MV-4-11 (cell line): ENCODE measurements around the gene ASCC1.
"Not testable (repeated sequence)": the region's sequence is repeated elsewhere in the genome, so short reads cannot be mapped to it uniquely, and the experiment has no call there.

Source experiments
- DNase-seq: peaks from one replicate; lab custom pipeline; 2025; lab: John Stamatoyannopoulos, UW

ASCC1 gene

DNA sequence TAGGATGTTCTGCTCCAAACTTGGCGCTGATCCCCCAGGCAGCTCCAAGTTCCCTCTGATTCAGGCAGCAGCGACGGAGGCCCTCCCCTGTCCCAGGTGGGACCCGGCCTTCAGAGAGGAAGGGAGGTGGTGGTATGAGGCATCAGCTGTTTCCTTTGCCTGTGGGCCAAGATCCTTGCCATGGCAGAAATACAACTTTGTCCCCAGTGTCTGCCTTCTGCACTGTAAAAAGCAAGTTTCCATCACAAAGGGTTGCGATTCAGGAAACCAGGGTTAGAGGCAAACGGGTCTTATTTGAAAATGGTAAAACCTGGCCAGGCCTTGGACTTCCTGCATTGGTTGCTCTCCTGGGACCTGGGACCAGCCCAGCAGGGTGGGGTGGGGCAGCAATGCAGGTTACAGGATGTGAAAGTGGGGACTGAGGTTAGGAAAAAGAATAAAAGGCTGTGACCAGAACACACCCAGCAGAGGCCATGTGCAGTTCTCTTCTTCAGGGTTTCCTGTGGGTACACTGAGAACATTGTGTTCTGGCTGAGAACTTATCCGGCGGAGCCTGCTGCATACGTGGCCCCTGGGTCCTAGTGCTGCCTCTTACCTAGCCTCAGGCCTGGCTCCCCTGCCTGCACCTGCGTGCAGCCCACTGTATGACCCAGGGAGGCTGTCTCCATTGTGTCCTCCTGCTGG, 32.5 kb upstream of the ASCC1 start:
- peak; percentile 80 for DNase-seq

DNA sequence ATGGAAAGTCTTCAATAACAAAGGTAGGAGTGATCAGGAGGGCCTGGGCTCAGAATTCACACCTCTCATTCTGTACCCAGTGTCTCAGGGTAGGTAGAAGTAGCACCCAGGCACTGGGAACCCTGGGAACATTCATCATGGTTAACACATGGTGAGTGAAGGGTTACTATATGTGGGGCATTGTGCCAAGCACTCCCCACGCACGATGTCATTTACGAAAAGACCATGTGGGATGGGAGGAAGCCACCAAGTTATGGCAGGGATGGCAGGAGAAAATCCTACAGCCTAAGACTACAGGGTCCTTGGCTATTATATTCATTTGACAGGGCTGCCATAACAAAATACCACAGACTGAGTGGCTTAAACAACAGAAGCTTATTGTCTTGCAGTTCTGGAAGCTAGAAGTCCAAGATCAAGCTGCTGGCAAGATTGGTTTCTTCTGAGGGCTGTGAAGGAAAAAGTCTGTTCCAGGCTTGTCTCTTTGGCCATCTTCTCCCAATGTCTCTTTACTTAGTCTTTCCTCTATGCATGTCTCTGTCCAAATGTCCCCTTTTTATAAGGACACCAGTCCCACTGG, 30.0 kb upstream of the ASCC1 start:
- DNase-seq: no peak

DNA sequence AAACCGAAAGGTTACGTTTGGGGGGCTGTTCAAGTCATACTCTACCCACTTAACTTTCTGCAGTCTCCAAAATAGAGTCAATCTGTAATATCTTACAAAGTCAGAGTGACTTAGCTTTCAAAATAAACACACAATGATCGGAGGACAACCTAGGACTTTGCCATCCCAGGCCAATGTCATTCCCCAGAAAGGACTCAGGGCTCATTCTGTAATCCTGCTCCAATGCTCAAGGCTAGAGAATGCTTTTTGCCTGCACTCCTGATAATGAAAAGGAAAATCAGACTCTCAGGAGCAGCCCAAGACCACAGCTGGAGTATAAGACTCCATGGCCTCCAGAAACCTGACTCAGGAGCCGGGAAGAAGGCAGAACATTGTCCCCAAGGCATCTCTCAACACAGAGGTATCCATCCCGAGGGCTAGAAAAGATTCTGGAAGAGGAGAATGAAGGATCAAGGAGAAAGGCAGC, 28.5 kb upstream of the ASCC1 start:
- no peak for DNase-seq

DNA sequence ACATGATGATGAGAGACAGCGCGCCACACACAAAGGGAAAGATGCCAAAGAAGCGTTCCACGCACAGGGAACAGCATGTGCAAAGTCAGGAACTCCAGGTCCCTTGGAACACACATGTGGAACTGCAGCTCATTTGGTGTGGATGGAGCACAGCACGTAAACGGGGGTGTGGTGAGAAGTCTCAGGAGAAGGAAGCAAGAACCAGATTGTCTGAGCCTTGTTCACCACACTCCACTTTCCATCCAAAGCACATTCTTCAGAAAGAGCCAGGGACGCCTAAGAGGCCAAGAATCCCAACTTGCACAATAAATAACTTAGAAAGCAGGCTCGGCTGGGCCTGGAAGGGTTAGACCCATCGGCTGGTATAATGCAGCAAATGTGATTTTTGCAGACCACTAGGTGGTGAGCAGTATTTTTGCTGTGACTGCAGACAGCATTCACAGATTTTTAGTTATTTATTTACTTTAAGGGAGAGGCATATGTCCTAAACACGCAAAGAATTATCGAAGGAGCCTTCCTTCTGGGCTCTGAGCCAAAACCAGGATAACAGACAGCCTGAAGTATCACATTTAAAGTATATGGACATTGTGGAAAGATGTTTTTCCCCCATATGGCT, 27.9 kb upstream of the ASCC1 start:
- no peak for DNase-seq

DNA sequence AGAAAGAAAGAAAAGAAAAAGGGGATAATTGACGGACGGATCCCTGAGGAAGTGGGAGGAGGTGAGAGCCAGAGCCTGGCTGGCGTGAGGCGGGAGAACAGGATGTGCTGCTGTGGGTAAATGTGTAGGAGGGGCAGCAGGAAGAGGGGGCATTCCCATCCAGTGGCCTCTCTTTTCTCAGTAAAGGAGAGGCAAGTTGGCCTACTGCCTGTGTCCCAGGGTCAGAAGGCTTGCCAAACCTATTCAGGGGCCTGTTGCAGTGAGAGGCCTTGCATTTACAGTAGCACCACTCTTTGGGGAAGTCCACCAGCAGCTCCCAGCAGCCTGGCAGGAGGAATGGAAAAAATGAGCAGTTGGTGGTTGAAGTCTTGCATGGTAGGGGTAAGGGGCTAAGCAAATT, 26.6 kb upstream of the ASCC1 start:
- DNase-seq: peak; percentile 74

DNA sequence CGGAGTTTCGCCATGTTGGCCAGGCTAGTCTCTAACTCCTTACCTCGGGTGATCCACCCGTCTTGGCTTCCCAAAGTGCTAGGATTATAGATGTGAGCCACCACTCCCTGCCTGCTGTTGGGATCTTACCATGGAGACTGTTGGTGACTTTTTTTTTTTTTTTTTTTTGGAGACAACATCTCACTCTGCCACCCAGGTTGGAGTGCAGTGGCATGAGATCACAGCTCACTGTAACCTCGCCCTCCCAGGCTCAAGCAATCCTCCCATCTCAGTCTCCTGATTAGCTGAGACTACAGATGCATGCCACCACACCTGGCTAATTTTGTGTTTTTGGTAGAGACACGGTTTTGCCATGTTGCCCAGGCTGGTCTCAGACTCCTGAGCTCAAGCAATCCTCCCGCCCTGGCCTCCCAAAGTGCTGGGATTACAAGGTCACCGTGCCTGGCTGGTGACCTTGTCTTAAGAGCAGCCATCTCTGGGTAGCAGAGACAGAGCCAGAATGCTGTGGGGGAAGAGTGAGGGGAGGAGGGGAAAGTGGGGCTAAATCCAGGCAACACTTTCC, 25.7 kb upstream of the ASCC1 start:
- DNase-seq: no peak

DNA sequence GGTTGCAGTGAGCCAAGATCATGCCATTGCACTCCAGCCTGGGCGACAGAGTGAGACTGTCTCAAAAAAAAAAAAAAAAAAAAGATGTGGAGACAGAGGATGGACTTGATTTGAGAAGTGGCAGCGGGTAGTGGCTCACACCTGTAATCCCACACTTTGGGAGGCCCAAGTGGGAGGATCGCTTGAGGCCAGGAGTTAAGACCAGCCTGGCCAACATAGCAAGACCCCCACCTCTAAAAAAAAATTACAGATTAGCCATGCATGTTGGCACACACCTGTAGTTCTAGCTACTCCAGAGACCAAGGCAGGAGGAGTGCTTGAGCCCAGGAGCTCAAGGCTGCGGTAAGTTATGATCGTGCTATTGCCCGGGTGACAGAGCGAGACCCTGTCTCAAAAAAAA, 24.3 kb upstream of the ASCC1 start:
- DNase-seq: no peak

DNA sequence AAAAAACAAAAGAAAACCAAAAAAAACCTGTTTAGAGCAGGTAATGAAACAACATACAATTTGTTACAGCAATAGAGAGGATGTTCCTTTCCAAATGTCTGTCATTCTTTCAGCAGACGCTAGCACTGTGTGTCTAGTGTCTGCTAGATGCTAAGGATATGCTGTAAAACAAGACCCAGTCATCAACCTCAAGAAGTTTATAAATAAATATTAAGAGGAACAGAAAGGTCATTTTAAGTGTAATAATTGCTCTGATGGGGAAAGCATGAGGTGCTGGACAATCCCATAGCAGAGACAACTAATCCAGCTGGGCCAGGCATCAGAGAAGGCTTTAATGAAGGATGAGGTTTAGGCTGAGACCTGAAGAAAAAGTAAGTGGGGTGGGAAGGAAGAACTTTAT, 23.3 kb upstream of the ASCC1 start:
- DNase-seq: peak; percentile 73

DNA sequence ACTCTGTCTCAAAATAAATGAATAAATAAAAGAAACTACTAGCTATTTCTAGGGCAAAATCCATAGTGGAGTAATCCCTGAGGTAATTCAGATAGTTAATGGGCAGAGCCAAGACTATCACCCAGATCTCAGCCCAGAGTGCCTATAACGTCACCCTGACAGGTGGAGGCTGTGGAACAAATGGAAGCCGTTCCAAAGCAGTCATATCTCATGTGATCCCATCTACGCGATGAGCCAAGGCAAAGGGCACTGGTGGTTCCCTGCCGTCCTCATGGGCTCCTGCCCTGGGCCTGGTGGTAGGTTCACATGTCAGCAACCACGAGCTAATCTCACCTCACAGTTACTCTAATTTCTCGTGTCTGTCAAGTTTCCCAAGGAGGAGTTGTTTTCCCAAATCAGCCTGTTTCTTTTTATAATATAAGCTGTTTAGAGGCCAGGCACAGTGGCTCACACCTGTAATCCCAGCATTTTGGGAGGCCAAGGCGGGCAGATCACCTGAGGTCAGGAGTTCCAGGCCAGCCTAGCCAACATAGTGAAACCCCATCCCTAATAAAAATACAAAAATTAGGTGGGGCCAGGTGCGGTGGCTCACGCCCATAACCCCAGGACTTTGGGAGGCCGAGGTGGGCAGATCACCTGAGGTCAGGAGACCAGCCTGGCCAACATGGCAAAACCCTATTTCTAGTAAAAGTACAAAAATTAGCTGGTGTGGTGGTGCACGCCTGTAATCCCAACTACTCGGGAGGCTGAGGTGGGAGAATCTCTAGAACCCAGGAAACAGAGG, 22.5 kb upstream of the ASCC1 start:
- no peak for DNase-seq

DNA sequence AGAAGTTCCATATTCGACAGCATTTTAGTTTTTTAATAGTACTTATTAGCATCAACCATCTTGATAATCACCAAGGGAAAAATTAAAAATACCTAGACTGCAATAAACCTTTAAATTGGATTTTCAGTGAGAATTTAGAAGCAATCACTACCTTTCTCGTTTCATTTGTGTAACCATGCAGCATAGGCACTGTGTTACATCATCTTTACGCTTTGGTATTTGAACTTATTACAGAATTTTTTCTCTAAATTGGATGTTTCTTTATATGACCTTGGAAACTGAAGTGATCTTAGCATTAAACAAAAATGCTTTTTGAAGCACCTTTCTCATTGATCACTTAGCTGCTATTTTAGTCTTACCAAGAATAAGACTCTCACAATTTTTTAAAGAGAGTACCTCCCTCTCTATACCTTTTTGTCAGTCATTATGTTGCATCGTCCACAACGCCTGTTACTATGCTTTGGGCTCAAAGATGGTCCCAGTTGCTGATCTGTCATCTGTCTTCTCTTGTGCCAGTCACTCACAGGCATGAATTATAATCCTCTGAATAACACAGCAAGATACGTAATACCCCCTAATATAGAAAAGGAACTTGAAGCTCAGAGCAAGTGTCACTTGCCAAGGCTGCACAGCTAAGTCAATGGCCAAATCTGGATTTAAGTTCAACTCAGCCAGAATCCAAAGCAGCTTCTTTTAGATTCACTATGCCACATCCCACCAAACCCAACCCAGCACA, 19.6 kb upstream of the ASCC1 start:
- no peak for DNase-seq

DNA sequence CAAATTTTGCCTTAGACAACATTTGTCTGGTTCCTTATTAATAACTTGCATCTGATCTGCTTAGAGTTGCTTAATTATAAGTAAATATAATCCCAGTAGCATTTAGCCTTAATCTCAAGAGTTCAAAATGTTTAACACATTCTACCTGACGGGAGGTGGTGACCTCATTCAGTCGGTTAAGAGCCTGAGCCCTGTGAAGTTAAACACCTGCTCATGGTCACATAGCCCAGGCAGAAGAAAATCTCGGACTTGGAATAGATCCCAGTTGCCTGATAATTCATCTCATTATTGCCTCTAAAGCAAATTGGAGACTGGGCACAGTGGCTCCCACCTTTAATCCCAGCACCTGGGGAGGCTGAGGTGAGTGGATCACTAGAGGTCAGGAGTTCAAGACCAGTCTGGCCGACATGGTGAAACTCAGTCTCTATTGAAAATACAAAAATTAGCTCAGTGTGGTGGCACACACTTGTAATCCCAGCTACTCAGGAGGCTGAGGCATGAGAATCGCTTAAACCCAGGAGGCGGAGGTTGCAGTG, 18.6 kb upstream of the ASCC1 start:
- DNase-seq: no peak

DNA sequence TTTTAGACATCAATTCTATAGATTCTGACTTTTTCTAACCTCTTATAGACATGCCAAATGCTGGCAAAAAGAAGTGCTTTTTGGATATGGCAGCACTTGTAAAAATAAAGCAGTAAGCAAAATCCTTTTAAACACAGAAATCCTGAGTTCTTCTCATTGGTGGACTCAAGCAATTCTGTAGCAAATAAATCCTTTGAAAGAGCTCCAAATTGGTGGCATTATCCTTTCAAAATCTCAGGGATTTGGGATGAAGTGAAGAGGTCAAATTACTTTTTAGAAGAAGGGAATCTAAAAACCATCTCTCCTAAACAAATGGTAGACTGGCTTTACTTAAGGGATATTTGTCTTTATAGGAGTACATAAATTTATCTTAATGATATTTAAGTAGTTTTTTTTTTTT, 17.5 kb upstream of the ASCC1 start:
- DNase-seq: no peak

DNA sequence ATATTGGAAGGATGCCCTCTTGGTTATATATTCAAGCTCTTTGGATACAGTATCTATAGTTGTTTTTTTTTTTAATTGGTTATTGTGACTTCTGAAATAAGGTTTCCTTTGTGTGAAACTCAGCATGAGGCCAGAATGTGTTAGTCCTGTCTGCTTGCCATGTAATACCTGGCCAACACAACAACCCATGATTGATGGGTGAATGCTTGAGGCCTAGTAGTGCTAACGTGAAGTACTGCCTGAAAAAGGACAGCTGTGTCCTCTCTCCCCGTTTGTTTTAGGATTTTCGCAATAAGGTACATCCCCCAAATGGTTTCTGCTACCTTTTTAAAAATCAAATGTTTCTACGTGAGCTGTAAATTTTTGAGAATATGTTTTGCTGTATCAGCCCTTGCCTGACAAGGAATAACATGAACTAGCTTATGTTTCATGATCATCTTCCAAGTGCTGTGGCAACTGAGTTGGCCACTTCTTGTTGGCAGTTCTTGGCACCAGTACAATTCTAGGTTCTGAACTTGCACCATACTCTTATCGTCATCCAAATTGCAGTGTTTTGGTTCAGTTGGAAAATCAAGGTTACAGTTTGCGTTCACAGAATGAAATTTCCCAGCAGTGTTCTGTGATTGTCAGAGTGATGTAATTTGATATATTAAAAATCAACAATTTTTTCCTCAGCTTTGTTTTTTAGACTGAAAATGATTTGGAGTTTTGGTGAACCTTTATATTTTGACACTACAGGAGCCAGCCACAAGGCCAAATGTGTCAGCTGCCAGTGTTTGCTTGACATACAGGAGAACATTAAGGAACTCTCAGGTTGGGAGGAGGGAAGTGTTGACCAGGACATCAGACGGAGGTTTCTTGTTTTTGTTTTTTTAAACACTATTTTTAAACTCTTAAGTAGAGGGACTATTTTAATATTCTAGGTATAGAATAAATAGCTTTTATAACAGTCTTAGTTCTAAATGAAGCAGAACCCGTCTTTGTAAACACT, 13.5 kb upstream of the ASCC1 start:
- DNase-seq: no peak

DNA sequence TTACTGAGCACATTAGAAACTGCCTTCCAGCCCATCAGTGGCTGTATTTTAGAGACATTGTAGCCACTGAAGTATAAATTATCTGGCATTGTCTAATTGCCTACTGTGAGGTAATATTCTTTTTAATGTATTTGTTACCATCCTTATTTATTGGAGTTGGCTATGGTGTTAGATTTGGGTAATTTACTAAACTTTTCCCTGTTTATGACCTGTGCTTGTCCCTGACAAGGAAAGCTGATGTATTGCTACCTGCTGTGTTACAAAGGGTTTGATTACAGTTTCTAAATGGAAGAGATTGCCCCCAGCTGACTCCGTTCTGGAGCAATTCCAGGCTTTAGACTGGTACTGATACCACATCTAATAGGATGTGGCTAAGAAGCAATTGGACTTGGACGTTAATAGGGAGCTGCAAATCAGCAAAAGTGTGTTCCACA, 12.3 kb upstream of the ASCC1 start:
- DNase-seq: no peak

DNA sequence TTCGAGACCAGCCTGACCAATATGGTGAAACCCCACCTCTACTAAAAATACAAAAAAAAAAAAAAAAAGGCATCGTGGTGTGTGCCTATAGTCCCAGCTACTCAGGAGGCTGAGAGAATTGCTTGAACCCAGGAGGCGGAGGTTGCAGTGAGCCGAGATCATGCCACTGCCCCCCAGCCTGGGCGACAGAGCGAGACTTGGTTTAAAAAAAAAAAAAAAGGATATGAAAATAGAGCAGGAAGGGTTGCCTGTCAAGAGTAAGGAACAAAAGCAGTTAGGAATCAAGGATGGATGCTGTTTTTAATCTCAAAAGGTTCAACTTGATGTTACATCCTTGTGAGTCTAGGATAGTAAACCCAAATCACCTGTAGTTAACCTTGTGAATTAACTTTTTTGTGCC, 11.8 kb upstream of the ASCC1 start:
- DNase-seq: no peak

DNA sequence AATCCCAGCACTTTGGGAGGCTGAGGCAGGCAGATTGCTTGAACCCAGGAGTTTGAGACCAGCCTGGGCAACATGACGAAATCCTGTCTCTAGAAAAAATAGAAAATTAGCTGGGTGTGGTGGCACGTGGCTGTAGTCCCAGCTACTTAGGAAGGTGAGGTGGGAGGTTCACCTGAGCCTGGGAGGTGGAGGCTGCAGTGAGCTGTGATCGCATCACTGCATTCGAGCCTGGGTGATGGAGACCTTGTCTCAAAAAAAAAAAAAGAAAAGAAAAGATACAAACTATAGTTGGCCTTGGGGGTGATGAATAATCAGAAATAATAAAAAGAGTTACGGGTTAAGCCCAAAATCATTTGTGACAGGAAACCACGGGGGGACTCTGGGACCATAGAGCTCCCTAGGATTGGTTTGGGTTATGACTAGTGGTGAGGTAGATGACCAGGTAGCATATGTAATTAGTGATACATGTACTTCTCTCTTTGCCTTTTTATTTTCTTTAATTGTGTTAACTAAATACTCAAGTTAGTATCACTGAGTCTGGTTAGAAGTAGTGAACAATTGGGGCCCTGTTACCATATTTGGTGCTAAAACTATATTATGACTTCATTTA, 10.4 kb upstream of the ASCC1 start:
- no peak for DNase-seq

DNA sequence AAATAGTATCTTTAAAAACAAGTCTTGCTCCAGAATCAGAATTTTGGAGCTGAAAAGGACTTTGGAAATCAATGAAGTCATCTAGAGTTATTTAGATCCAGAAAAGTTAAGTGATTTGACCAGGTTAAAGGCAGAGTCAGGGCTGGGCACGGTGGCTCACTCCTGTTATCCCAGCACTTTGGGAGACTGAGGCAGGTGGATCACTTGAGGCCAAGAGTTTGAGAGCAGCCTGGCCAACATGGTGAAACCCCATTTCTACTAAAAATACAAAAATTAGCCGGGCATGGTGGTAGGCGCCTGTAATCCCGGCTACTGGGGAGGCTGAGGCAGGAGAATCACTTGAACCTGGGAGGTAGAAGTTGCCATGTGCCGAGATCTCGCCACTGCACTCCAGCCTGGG, 8.1 kb upstream of the ASCC1 start:
- DNase-seq: not testable (repeated sequence)

DNA sequence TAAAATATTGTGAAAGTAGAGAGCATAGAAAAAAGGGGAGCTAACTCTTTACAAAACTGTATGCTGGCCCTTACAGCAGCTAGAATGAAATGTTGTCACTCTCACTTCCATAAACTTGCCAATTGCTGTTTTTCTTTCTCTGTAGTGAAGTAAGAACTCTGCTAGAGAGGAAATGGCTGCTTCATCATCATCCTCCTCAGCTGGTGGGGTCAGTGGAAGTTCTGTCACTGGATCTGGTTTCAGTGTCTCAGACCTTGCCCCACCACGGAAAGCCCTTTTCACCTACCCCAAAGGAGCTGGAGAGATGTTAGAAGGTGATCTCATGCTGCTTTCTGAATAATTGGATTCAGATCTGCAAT, 7.6 kb upstream of the ASCC1 start:
- peak; percentile 90 for DNase-seq

DNA sequence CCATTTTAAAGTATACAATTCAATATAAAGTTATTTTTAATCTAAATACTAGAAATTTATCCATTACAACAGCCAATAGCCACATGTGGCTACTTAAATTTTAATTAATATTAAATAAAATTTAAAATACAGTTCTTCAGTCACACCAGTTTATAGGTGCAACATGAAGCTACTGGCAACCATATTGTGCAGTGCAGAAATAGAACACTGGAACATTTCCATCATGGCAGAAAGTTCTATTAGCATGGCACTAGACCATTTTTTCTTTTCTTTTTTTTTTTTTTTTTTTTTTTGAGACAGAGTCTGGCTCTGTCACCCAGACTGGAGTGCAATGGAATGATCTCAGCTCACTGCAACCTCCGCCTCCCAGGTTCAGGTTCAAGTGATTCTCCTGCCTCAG, 5.2 kb upstream of the ASCC1 start:
- DNase-seq: no peak

DNA sequence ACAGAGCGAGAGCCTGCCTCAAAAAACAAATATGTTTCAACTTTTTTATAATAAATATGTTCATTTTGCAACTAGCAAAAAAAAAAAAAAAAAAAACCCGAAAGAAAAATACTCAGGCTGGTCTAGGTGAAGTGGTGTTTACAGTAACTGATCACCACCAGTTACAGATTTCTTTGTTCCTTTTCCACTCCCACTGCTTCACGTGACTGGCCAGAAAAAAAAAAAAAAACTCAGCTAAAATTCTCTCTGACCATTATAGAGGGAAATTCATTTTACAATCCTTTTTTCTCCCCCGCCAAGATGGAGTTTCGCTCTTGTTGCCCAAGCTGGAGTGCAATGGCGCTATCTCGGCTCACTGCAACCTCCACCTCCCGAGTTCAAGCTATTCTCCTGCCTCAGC, 4.6 kb upstream of the ASCC1 start:
- DNase-seq: no peak
